ENCODE data around the gene ALDH18A1. TPM values are rescaled to one million over a fixed set of nuclear protein-coding genes. Genes with fewer than 3 reads are reported as not detected.

ALDH18A1 gene
- total RNA-seq, 1 experiment from 2014 or later, result 87.6 TPM

DNA sequence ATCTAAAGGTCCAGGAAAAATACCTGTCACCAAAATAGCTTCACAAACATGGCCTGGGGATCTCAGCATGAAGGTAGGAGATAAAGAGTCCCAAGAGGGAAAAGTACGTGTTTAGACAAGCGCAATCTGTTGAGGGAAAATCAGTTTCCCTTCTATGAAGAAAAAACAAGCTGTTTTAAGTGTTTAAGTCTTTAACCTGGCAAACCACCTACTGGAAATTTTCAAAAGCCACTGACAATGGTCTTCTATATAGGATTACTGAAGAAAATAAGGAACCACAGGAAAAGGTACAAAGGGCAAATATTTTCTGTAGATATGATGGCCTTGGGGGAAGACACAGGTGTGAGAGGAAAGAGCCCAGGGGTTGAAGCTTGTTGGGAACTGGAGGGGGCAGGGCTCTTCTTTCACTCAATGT lies 21.2 kb downstream of the ALDH18A1 start (continued):
- TF ChIP-seq, protein P1, sequence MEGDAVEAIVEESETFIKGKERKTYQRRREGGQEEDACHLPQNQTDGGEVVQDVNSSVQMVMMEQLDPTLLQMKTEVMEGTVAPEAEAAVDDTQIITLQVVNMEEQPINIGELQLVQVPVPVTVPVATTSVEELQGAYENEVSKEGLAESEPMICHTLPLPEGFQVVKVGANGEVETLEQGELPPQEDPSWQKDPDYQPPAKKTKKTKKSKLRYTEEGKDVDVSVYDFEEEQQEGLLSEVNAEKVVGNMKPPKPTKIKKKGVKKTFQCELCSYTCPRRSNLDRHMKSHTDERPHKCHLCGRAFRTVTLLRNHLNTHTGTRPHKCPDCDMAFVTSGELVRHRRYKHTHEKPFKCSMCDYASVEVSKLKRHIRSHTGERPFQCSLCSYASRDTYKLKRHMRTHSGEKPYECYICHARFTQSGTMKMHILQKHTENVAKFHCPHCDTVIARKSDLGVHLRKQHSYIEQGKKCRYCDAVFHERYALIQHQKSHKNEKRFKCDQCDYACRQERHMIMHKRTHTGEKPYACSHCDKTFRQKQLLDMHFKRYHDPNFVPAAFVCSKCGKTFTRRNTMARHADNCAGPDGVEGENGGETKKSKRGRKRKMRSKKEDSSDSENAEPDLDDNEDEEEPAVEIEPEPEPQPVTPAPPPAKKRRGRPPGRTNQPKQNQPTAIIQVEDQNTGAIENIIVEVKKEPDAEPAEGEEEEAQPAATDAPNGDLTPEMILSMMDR (IDR thresholded peaks at IDR 0.05 in 2 of 3, conservative IDR thresholded peaks at IDR 0.05 in 1 of 3; ENCODE audit: borderline replicate concordance in 1 of 3, insufficient read depth in 1 of 3, low read depth in 2 of 3, low read length in 2 of 3), result no peak
- TF ChIP-seq EZH2 (IDR thresholded peaks at IDR 0.05) (no peak), JUND (IDR thresholded peaks at IDR 0.05) (no peak), TCF7L2 (IDR thresholded peaks at IDR 0.05; ENCODE audit: borderline replicate concordance, extremely low read depth, insufficient read depth, insufficient read length) (no peak), YY1 (IDR thresholded peaks at IDR 0.05; ENCODE audit: extremely low read depth, insufficient replicate concordance, low read depth, low read length) (no peak), ZNF274 (IDR thresholded peaks at IDR 0.05; ENCODE audit: low read depth, low read length) (no peak), EGR1 (IDR thresholded peaks at IDR 0.05; ENCODE audit: low read depth) (no peak), CBX3 (IDR thresholded peaks at IDR 0.05; ENCODE audit: low read depth) (no peak)
- TF ChIP-seq, protein P2, sequence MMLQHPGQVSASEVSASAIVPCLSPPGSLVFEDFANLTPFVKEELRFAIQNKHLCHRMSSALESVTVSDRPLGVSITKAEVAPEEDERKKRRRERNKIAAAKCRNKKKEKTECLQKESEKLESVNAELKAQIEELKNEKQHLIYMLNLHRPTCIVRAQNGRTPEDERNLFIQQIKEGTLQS (IDR thresholded peaks at IDR 0.05), result no peak
- TF ChIP-seq, protein P3, sequence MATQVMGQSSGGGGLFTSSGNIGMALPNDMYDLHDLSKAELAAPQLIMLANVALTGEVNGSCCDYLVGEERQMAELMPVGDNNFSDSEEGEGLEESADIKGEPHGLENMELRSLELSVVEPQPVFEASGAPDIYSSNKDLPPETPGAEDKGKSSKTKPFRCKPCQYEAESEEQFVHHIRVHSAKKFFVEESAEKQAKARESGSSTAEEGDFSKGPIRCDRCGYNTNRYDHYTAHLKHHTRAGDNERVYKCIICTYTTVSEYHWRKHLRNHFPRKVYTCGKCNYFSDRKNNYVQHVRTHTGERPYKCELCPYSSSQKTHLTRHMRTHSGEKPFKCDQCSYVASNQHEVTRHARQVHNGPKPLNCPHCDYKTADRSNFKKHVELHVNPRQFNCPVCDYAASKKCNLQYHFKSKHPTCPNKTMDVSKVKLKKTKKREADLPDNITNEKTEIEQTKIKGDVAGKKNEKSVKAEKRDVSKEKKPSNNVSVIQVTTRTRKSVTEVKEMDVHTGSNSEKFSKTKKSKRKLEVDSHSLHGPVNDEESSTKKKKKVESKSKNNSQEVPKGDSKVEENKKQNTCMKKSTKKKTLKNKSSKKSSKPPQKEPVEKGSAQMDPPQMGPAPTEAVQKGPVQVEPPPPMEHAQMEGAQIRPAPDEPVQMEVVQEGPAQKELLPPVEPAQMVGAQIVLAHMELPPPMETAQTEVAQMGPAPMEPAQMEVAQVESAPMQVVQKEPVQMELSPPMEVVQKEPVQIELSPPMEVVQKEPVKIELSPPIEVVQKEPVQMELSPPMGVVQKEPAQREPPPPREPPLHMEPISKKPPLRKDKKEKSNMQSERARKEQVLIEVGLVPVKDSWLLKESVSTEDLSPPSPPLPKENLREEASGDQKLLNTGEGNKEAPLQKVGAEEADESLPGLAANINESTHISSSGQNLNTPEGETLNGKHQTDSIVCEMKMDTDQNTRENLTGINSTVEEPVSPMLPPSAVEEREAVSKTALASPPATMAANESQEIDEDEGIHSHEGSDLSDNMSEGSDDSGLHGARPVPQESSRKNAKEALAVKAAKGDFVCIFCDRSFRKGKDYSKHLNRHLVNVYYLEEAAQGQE (IDR thresholded peaks at IDR 0.05; ENCODE audit: low read depth), result no peak
